WI38 (cell line): ENCODE data around the gene ERGIC1.

Experiments
- H3K4me3 ChIP-seq: 2 replicates; pipeline ENCODE4 v1.5.1; 2011; ENCODE audit warnings: low read depth, mild to moderate bottlenecking, control low read depth, low read length
- CTCF ChIP-seq: IDR thresholded peaks from 2 replicates; pipeline ENCODE4 v1.5.1; 2012; ENCODE audit warnings: low read depth, mild to moderate bottlenecking, control low read depth, low read length

Gene ERGIC1

GRCh38 chr5:172878933-172879752 is 45.1 kb downstream of the ERGIC1 start:
- no peak for TF ChIP-seq CTCF
- no peak overlapping the region for H3K4me3 ChIP-seq

- no peak overlapping the region for H3K4me3 ChIP-seq
- no peak for TF ChIP-seq CTCF
Measured at GRCh38 chr5:172881691-172882370, 47.8 kb downstream of the ERGIC1 start.

- no peak overlapping the region for H3K4me3 ChIP-seq
- TF ChIP-seq CTCF = no peak
Measured at GRCh38 chr5:172883066-172883465, 49.0 kb downstream of the ERGIC1 start.

- TF ChIP-seq CTCF = no peak
- no peak overlapping the region for H3K4me3 ChIP-seq
Measured at GRCh38 chr5:172885597-172886340, 51.7 kb downstream of the ERGIC1 start.

GRCh38 chr5:172886476-172886875 is 52.4 kb downstream of the ERGIC1 start:
- TF ChIP-seq CTCF = no peak

GRCh38 chr5:172886974-172887501 is 53.0 kb downstream of the ERGIC1 start:
- no peak overlapping the region for H3K4me3 ChIP-seq
- TF ChIP-seq CTCF = no peak

More at GRCh38 chr5:172886476-172886875, 52.4 kb downstream of the ERGIC1 start:
- H3K4me3 ChIP-seq = no peak overlapping the region
